ENCODE measurements around the gene PPP2R2C. TPM values are rescaled to one million over a fixed set of nuclear protein-coding genes. Genes with fewer than 3 reads are reported as not detected.

PPP2R2C gene
- total RNA-seq, 1 experiment from 2014 or later = 32.9 TPM

DNA sequence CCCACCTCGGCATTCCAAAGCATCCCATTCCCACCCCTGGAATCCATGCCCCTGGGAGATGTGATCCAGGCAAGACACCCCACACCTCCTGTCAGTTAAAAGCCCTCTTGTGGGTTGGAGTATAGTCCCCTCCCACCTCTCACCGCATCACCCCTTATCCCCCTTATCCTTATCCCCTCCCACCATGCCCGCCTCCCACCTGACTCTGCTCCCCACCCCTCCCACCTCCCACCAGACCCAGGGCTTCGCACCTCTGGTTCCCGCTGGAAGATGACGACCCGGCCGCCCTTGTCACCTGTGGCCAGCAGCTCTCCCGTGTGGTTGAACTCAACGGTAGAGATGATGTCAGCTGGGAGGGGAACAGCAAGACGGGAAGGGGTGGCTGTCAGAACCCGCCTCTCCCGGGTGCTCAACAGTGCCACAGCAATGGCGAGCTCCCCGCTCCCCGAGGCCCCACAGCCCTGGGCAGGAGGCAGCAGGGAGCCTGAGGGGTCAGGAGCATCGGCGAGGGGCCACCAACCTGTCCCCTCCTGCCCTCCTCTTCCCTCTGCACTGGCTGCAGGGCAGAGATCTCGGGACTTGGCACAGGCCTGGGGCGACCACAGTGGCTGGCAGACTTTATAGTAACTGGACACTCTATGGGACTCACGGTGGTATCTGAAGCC lies 91.5 kb downstream of the PPP2R2C start:
- ATAC-seq = no peak
- no TSS peak for BruUV-seq (replicated peaks)
- H4K20me1 ChIP-seq (ENCODE audit: insufficient read depth) = no peaks in the 10 kb centered on the region

DNA sequence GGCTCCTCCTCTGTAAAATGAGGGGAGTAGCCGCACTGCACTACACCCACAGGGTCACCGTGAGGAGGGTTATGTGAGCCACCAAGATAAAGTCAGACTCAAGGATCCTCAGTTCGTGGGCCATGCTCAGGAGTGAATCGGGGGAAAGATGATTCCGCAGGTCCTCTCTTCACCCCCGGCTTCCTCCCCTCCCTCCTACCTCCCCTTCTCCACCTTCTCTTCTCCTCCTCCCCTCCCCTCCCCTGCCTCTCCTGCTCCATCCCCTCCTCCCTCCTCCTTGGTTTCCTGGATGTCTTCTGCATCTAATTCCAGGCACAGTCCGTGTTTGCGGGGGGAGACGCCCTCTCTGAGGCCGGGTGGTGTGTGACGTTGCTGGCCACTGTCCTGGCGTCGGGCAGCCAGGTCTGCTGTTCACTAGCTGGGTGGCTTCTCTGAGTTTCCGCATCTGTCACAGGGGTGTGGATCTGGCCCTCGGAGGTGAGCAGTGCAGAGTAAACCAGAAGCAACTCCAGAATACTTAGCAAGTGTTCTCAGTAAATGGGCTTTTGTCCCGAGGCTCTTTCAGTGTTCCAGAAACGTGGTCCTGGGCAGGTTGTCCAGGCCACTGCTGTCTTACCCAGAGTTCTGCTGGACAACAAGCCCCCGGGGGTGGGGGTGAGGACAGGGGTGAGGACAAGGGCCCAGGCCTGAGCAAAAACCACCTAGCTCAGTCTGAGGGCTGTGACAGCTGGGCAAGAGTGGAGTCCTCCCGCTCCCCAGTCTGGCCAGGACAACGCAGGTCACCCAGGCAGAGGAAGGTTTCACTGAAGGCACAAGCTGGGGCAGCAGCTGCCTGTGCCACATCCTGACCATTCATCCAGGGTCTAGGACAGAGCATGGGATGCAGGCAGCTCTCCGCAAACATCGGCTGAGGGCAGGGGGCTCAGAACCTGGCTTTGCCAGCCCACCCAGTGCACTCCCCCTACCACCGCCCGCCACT lies 92.4 kb downstream of the PPP2R2C start:
- intact Hi-C loops (cut with micrococcal nuclease) = no loop called here
- H3K27ac ChIP-seq (ENCODE audit: low read depth, low read length) = no peak overlapping the region
- H4K20me1 ChIP-seq (ENCODE audit: insufficient read depth) = no peaks in the 10 kb centered on the region
- no peak for DNase-seq (ENCODE audit: low read depth, low spot score)
- H2AFZ ChIP-seq (ENCODE audit: low read depth, low read length, poor library complexity, severe bottlenecking) = no peak overlapping the region
- H3K9me3 ChIP-seq (ENCODE audit: control insufficient read depth in 1 of 2, insufficient read depth in 1 of 2, low read depth in 1 of 2, low read length in 2 of 2) = no peaks in the 10 kb centered on the region
- ChIA-PET POLR2A (no interaction called here), RAD21 (ENCODE audit: low non-redundant PET in 1 of 2, low total read pairs in 2 of 2, uncharacterized antibody in 2 of 2, unreplicated experiment in 2 of 2) (no interaction called here), CTCF (no interaction called here)
- no peak overlapping the region for H3K9ac ChIP-seq (ENCODE audit: low read length)
- H3K4me2 ChIP-seq (ENCODE audit: low read length) = no peak overlapping the region
- ATAC-seq = no peak
- no TSS peak for BruUV-seq (replicated peaks)
- no peaks in the 10 kb centered on the region for H3K27me3 ChIP-seq (ENCODE audit: insufficient read depth, low read length)
- no peaks in the 10 kb centered on the region for H3K36me3 ChIP-seq (ENCODE audit: control insufficient read depth in 1 of 2, insufficient read depth in 2 of 2, low read length in 2 of 2)
- H3K4me1 ChIP-seq (ENCODE audit: control insufficient read depth in 1 of 2, insufficient read depth in 2 of 2, low read length in 2 of 2) = no peaks in the 10 kb centered on the region
- H3K79me2 ChIP-seq (ENCODE audit: insufficient read depth, low read length) = no peaks in the 10 kb centered on the region
- no peaks in the 10 kb centered on the region for H3K9me2 ChIP-seq (ENCODE audit: insufficient read depth)
- no peak for TF ChIP-seq POLR2AphosphoS5 (IDR thresholded peaks at IDR 0.05; ENCODE audit: low read depth, low read length)
- TF ChIP-seq, protein P1, sequence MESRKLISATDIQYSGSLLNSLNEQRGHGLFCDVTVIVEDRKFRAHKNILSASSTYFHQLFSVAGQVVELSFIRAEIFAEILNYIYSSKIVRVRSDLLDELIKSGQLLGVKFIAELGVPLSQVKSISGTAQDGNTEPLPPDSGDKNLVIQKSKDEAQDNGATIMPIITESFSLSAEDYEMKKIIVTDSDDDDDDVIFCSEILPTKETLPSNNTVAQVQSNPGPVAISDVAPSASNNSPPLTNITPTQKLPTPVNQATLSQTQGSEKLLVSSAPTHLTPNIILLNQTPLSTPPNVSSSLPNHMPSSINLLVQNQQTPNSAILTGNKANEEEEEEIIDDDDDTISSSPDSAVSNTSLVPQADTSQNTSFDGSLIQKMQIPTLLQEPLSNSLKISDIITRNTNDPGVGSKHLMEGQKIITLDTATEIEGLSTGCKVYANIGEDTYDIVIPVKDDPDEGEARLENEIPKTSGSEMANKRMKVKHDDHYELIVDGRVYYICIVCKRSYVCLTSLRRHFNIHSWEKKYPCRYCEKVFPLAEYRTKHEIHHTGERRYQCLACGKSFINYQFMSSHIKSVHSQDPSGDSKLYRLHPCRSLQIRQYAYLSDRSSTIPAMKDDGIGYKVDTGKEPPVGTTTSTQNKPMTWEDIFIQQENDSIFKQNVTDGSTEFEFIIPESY (IDR thresholded peaks at IDR 0.05; ENCODE audit: extremely low read depth, insufficient replicate concordance, low read length) = no peak
- no peak for TF ChIP-seq JUND (IDR thresholded peaks at IDR 0.05)
- no peak for TF ChIP-seq CEBPB (IDR thresholded peaks at IDR 0.05; ENCODE audit: low read depth)
- no peak for TF ChIP-seq SIN3A (IDR thresholded peaks at IDR 0.05; ENCODE audit: low read depth)
- no peak for TF ChIP-seq ELF1 (IDR thresholded peaks at IDR 0.05; ENCODE audit: borderline replicate concordance, low read depth)
- TF ChIP-seq CBX3 (IDR thresholded peaks at IDR 0.05; ENCODE audit: low read depth) = no peak
- no peak for TF ChIP-seq ZNF274 (IDR thresholded peaks at IDR 0.05; ENCODE audit: low read depth, low read length)
- TF ChIP-seq TCF7L2 (IDR thresholded peaks at IDR 0.05; ENCODE audit: borderline replicate concordance, extremely low read depth, insufficient read depth, insufficient read length) = no peak
- no peak for TF ChIP-seq FOSL1 (IDR thresholded peaks at IDR 0.05; ENCODE audit: low read depth)
- TF ChIP-seq SRF (IDR thresholded peaks at IDR 0.05; ENCODE audit: low read depth) = no peak
- TF ChIP-seq EZH2 (IDR thresholded peaks at IDR 0.05) = no peak
- TF ChIP-seq EGR1 (IDR thresholded peaks at IDR 0.05; ENCODE audit: low read depth) = no peak
- H3K4me3 ChIP-seq (replicated peaks in 1 of 2; ENCODE audit: low read depth in 1 of 2, low read length in 2 of 2) = no peak overlapping the region

More for the DNA sequence above, 91.5 kb downstream of the PPP2R2C start:
- no peaks in the 10 kb centered on the region for H3K9me3 ChIP-seq (ENCODE audit: control insufficient read depth in 1 of 2, insufficient read depth in 1 of 2, low read depth in 1 of 2, low read length in 2 of 2)
- no peak overlapping the region for H3K4me3 ChIP-seq (replicated peaks in 1 of 2; ENCODE audit: low read depth in 1 of 2, low read length in 2 of 2)
- no peak overlapping the region for H3K4me2 ChIP-seq (ENCODE audit: low read length)
- H3K9me2 ChIP-seq (ENCODE audit: insufficient read depth) = no peaks in the 10 kb centered on the region
- no peak overlapping the region for H3K27ac ChIP-seq (ENCODE audit: low read depth, low read length)
- no peaks in the 10 kb centered on the region for H3K79me2 ChIP-seq (ENCODE audit: insufficient read depth, low read length)
- no peak overlapping the region for H3K9ac ChIP-seq (ENCODE audit: low read length)
- H3K4me1 ChIP-seq (ENCODE audit: control insufficient read depth in 1 of 2, insufficient read depth in 2 of 2, low read length in 2 of 2) = no peaks in the 10 kb centered on the region
- H3K27me3 ChIP-seq (ENCODE audit: insufficient read depth, low read length) = no peaks in the 10 kb centered on the region
- RAD21 ChIA-PET (ENCODE audit: low non-redundant PET in 1 of 2, low total read pairs in 2 of 2, uncharacterized antibody in 2 of 2, unreplicated experiment in 2 of 2) = no interaction called here
- TF ChIP-seq JUND (IDR thresholded peaks at IDR 0.05) = no peak
- no peaks in the 10 kb centered on the region for H3K36me3 ChIP-seq (ENCODE audit: control insufficient read depth in 1 of 2, insufficient read depth in 2 of 2, low read length in 2 of 2)
- no peak for DNase-seq (ENCODE audit: low read depth, low spot score)
- intact Hi-C loops (cut with micrococcal nuclease) = no loop called here
- H2AFZ ChIP-seq (ENCODE audit: low read depth, low read length, poor library complexity, severe bottlenecking) = no peak overlapping the region
- CTCF ChIA-PET = no interaction called here
- POLR2A ChIA-PET = no interaction called here

All from HCT116 (cell line).